ENCODE data around the gene MXI1. TPM values are rescaled to one million over a fixed set of nuclear protein-coding genes. Genes with fewer than 3 reads are reported as not detected.

MXI1 gene
- total RNA-seq, 2 donors from 2014 or later: 31.3 to 55.4 TPM

- no peaks in the 10 kb centered on the region for H3K9me3 ChIP-seq (ENCODE audit: control insufficient read depth, low read length)
- H3K4me1 ChIP-seq (ENCODE audit: control insufficient read depth, insufficient read depth, low read length): peaks cover 12% of the 10 kb centered on the region
- peaks cover 8% of the 10 kb centered on the region for H3K36me3 ChIP-seq (ENCODE audit: control insufficient read depth, insufficient read depth, low read length)
- 93 to 96% methylated on average over 3 to 4 of the region's 4 CpGs for WGBS, 2 experiments (ENCODE audit: insufficient coverage in 1 of 2, insufficient read length in 1 of 2)
- Mint-ChIP-seq H3K27ac (no peak overlapping the region), H3K36me3 (ENCODE audit: low read depth) (peaks cover 7% of the 10 kb centered on the region), H3K9me3 (no peaks in the 10 kb centered on the region), H3K27me3 (ENCODE audit: insufficient read depth) (no peaks in the 10 kb centered on the region), H3K4me3 (no peak overlapping the region), H3K4me1 (peaks cover 25% of the 10 kb centered on the region)
- no peaks in the 10 kb centered on the region for H3K27me3 ChIP-seq (ENCODE audit: control insufficient read depth, insufficient read depth, low read length, poor library complexity, severe bottlenecking)
- TF ChIP-seq CTCF (conservative IDR thresholded peaks at IDR 0.05): no peak
- H3K4me3 ChIP-seq (ENCODE audit: low read length): no peak overlapping the region
- H3K9ac ChIP-seq (ENCODE audit: extremely low read depth, low read length, poor library complexity, severe bottlenecking): no peak overlapping the region
- no peak overlapping the region for H3K27ac ChIP-seq (ENCODE audit: low read depth, low read length)
- no peak for DNase-seq
Observed at GRCh38 chr10:110307805-110308204, 100.4 kb downstream of the MXI1 start.

GRCh38 chr10:110310741-110311140 lies 103.3 kb downstream of the MXI1 start:
- no peaks in the 10 kb centered on the region for H3K9me3 ChIP-seq (ENCODE audit: control insufficient read depth, low read length)
- peaks cover 7% of the 10 kb centered on the region for H3K4me1 ChIP-seq (ENCODE audit: control insufficient read depth, insufficient read depth, low read length)
- Mint-ChIP-seq H3K27me3 (ENCODE audit: insufficient read depth) (no peaks in the 10 kb centered on the region), H3K27ac (no peak overlapping the region), H3K9me3 (no peaks in the 10 kb centered on the region), H3K36me3 (ENCODE audit: low read depth) (no peaks in the 10 kb centered on the region), H3K4me1 (peaks cover 19% of the 10 kb centered on the region), H3K4me3 (no peak overlapping the region)
- WGBS, 2 experiments (ENCODE audit: insufficient coverage in 1 of 2, insufficient read length in 1 of 2): 61 to 71% methylated on average over 3 of the region's 3 CpGs
- H3K9ac ChIP-seq (ENCODE audit: extremely low read depth, low read length, poor library complexity, severe bottlenecking): no peak overlapping the region
- no peak for TF ChIP-seq CTCF (conservative IDR thresholded peaks at IDR 0.05)
- no peak for DNase-seq
- no peak overlapping the region for H3K4me3 ChIP-seq (ENCODE audit: low read length)
- no peaks in the 10 kb centered on the region for H3K36me3 ChIP-seq (ENCODE audit: control insufficient read depth, insufficient read depth, low read length)
- no peaks in the 10 kb centered on the region for H3K27me3 ChIP-seq (ENCODE audit: control insufficient read depth, insufficient read depth, low read length, poor library complexity, severe bottlenecking)
- no peak overlapping the region for H3K27ac ChIP-seq (ENCODE audit: low read depth, low read length)

- Mint-ChIP-seq H3K4me3 (no peak overlapping the region), H3K4me1 (peaks cover 15% of the 10 kb centered on the region), H3K27me3 (ENCODE audit: insufficient read depth) (no peaks in the 10 kb centered on the region), H3K36me3 (ENCODE audit: low read depth) (no peaks in the 10 kb centered on the region), H3K9me3 (no peaks in the 10 kb centered on the region), H3K27ac (no peak overlapping the region)
- DNase-seq: peak; percentile 83
- no peaks in the 10 kb centered on the region for H3K36me3 ChIP-seq (ENCODE audit: control insufficient read depth, insufficient read depth, low read length)
- H3K27ac ChIP-seq (ENCODE audit: low read depth, low read length): no peak overlapping the region
- no peak overlapping the region for H3K4me3 ChIP-seq (ENCODE audit: low read length)
- H3K9me3 ChIP-seq (ENCODE audit: control insufficient read depth, low read length): no peaks in the 10 kb centered on the region
- WGBS, 2 experiments (ENCODE audit: insufficient coverage in 1 of 2, insufficient read length in 1 of 2): 0% methylated on average over 1 of the region's 3 CpGs; no CpG with 5 or more reads in 1 of the 2 experiments
- H3K4me1 ChIP-seq (ENCODE audit: control insufficient read depth, insufficient read depth, low read length): peaks cover 7% of the 10 kb centered on the region
- H3K27me3 ChIP-seq (ENCODE audit: control insufficient read depth, insufficient read depth, low read length, poor library complexity, severe bottlenecking): no peaks in the 10 kb centered on the region
- no peak overlapping the region for H3K9ac ChIP-seq (ENCODE audit: extremely low read depth, low read length, poor library complexity, severe bottlenecking)
- peak; percentile 86 for TF ChIP-seq CTCF (conservative IDR thresholded peaks at IDR 0.05)
Observed at GRCh38 chr10:110311357-110311949, 104.0 kb downstream of the MXI1 start.
